Panc1 (cell line): Measurements from ENCODE around the gene TRNAU1AP.
"Not testable (repeated sequence)": the region's sequence is repeated elsewhere in the genome, so short reads cannot be mapped to it uniquely, and the experiment has no call there.

Experiments
- POLR2AphosphoS5 ChIP-seq: IDR thresholded peaks from 2 replicates; pipeline ENCODE4 v1.6.1; 2012; ENCODE audit warnings: mild to moderate bottlenecking, low read depth, low read length, moderate library complexity
- TF ChIP-seq, protein P1 (sequence below): fragments of 450-650 bp; IDR thresholded peaks from 2 replicates; pipeline ENCODE4 v1.5.1; 2017; ENCODE audit warnings: mild to moderate bottlenecking
- TF ChIP-seq, protein P2 (sequence below), 2 experiments: IDR thresholded peaks; 2 replicates each; pipeline ENCODE4 v1.6.1; 2011 to 2012; ENCODE audit warnings: low read depth in 2 of 2, control low read depth in 1 of 2, low read length in 1 of 2, mild to moderate bottlenecking in 1 of 2, moderate library complexity in 1 of 2; ENCODE audit not compliant: insufficient read depth in 1 of 2

DNA sequence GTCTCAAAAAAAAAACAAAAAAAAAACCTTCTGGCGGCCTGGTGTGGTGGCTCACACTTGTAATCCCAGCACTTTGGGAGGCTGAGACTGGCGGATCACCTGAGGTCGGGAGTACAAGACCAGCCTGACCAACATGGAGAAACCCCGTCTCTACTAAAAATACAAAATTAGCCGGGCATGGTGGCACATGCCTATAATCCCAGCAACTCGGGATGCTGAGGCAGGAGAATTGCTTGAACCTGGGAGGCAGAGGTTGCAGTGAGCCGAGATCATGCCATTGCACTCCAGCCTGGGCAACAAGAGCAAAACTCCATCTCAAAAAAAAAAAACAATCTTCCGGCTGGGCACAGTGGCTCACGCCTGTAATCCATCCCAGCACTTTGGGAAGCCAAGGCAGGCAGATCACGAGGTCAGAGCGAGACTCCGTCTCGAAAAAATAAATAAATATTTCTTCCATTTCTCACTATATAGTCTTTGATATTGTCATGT is 38.4 kb upstream of the TRNAU1AP start:
- not testable (repeated sequence) for TF ChIP-seq POLR2AphosphoS5
- TF ChIP-seq, protein P1, sequence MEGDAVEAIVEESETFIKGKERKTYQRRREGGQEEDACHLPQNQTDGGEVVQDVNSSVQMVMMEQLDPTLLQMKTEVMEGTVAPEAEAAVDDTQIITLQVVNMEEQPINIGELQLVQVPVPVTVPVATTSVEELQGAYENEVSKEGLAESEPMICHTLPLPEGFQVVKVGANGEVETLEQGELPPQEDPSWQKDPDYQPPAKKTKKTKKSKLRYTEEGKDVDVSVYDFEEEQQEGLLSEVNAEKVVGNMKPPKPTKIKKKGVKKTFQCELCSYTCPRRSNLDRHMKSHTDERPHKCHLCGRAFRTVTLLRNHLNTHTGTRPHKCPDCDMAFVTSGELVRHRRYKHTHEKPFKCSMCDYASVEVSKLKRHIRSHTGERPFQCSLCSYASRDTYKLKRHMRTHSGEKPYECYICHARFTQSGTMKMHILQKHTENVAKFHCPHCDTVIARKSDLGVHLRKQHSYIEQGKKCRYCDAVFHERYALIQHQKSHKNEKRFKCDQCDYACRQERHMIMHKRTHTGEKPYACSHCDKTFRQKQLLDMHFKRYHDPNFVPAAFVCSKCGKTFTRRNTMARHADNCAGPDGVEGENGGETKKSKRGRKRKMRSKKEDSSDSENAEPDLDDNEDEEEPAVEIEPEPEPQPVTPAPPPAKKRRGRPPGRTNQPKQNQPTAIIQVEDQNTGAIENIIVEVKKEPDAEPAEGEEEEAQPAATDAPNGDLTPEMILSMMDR: not testable (repeated sequence)
- TF ChIP-seq, protein P2, sequence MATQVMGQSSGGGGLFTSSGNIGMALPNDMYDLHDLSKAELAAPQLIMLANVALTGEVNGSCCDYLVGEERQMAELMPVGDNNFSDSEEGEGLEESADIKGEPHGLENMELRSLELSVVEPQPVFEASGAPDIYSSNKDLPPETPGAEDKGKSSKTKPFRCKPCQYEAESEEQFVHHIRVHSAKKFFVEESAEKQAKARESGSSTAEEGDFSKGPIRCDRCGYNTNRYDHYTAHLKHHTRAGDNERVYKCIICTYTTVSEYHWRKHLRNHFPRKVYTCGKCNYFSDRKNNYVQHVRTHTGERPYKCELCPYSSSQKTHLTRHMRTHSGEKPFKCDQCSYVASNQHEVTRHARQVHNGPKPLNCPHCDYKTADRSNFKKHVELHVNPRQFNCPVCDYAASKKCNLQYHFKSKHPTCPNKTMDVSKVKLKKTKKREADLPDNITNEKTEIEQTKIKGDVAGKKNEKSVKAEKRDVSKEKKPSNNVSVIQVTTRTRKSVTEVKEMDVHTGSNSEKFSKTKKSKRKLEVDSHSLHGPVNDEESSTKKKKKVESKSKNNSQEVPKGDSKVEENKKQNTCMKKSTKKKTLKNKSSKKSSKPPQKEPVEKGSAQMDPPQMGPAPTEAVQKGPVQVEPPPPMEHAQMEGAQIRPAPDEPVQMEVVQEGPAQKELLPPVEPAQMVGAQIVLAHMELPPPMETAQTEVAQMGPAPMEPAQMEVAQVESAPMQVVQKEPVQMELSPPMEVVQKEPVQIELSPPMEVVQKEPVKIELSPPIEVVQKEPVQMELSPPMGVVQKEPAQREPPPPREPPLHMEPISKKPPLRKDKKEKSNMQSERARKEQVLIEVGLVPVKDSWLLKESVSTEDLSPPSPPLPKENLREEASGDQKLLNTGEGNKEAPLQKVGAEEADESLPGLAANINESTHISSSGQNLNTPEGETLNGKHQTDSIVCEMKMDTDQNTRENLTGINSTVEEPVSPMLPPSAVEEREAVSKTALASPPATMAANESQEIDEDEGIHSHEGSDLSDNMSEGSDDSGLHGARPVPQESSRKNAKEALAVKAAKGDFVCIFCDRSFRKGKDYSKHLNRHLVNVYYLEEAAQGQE (IDR thresholded peaks at IDR 0.05; ENCODE audit: insufficient read depth in 1 of 2, low read depth in 2 of 2, low read length in 1 of 2): not testable (repeated sequence)
